GM12892 (cell line): ENCODE results near the gene MAP3K7CL.

Experiments
- POLR2A ChIP-seq: IDR thresholded peaks from 2 replicates; pipeline ENCODE4 v1.6.1; 2011; ENCODE audit warnings: low read depth, low read length, control low read depth
- POLR2AphosphoS5 ChIP-seq: IDR thresholded peaks from 2 replicates; pipeline ENCODE4 v1.6.1; 2011; ENCODE audit warnings: low read depth, low read length, control low read depth
- TAF1 ChIP-seq: IDR thresholded peaks from 2 replicates; pipeline ENCODE4 v1.6.1; 2011; ENCODE audit warnings: low read depth, mild to moderate bottlenecking, control low read depth, low read length, borderline replicate concordance

- TF ChIP-seq POLR2A (no peak), POLR2AphosphoS5 (no peak), TAF1 (no peak)
These were observed 63.9 kb downstream of the MAP3K7CL start for GRCh38 chr21:29194342-29194741.
